Esophagus squamous epithelium (tissue), 5 donors: Measurements from ENCODE around the gene CIAO2B. TPM values are rescaled to one million over a fixed set of nuclear protein-coding genes. Genes with fewer than 3 reads are reported as not detected.

Experiments
- DNase-seq: peaks from one replicate; lab custom pipeline; 2025; lab: John Stamatoyannopoulos, UW
- H3K27ac ChIP-seq, 4 donors: fragments of 200-600 bp; sonication (generic); one replicate each; pipeline ENCODE4 v1.5.1; 2016 to 2019; ENCODE audit warnings: mild to moderate bottlenecking in 1 of 4
- H3K27me3 ChIP-seq, 4 donors: fragments of 200-600 bp; sonication (generic); 1 replicate in 3 of 4; 2 replicates in 1 of 4; pipeline versions ENCODE4 v1.5.1 to v1.6.0; 2017 to 2021; ENCODE audit warnings: antibody characterized with exemption in 1 of 4
- H3K36me3 ChIP-seq, 3 donors: fragments of 200-600 bp; sonication (generic); one replicate each; pipeline ENCODE4 v1.5.1; 2016 to 2019
- H3K4me1 ChIP-seq, 3 donors: fragments of 200-600 bp; sonication (generic); one replicate each; pipeline ENCODE4 v1.5.1; 2017 to 2019
- H3K4me3 ChIP-seq, 4 donors: fragments of 200-600 bp; sonication (generic); 1 replicate in 3 of 4; 2 replicates in 1 of 4; pipeline ENCODE4 v1.5.1; 2016 to 2019; ENCODE audit warnings: mild to moderate bottlenecking in 2 of 4, moderate library complexity in 1 of 4
- H3K9me3 ChIP-seq, 3 donors: fragments of 200-600 bp; sonication (generic); one replicate each; pipeline ENCODE4 v1.5.1; 2016 to 2019
- CTCF ChIP-seq, 6 experiments: fragments of 450-650 bp in 4 of 6; fragments of 200-600 bp in 2 of 6; sonication (generic) in 2 of 6; IDR thresholded peaks; one replicate each; pipeline ENCODE4 v1.5.1; 2016 to 2019; ENCODE audit warnings: antibody characterized with exemption in 6 of 6, mild to moderate bottlenecking in 4 of 6, moderate library complexity in 4 of 6
- POLR2A ChIP-seq, 4 donors: fragments of 450-650 bp; IDR thresholded peaks; one replicate each; pipeline ENCODE4 v1.6.1; 2017; ENCODE audit warnings: antibody characterized with exemption in 4 of 4, mild to moderate bottlenecking in 4 of 4, moderate library complexity in 3 of 4
- WGBS, 2 donors: methylation state at CpG; one replicate each; pipeline ENCODE4 v1.1.5; 2018; 5-methylcytosine and 5-hydroxymethylcytosine counted together
- intact Hi-C: fragments of 100-400 bp; cut with DNase I; formaldehyde crosslinking; loops from one replicate; pipeline ENCODE4 v1.15.0; 2022
- total RNA-seq, 4 donors: library from RNA; depleted of rRNA; stranded (reverse); fragments of >200 nt; gene quantifications; one replicate each; pipeline ENCODE4 v1.1.0, GENCODE V29; 2016
- donor health status: DM: yes; HTN: yes; CAD: no.

Gene CIAO2B
- total RNA-seq, 4 donors from 2014 or later, result 112 to 153 (median 126) TPM

- H3K27me3 ChIP-seq, result peaks cover 0 to 35% (median 0%) of the 10 kb centered on the region in 4 donors
- H3K4me1 ChIP-seq, result peaks cover 40 to 99% (median 53%) of the 10 kb centered on the region in 3 donors
- intact Hi-C loops, result no loop called here
- peak overlapping the region; percentile 81 to 90 (median 85) for H3K27ac ChIP-seq
- no peaks in the 10 kb centered on the region for H3K9me3 ChIP-seq
- DNase-seq, result no peak
- peaks cover 0 to 30% (median 0%) of the 10 kb centered on the region in 3 donors for H3K36me3 ChIP-seq
- H3K4me3 ChIP-seq, result peak overlapping the region; percentile 50 to 73 (median 61)
- TF ChIP-seq CTCF (IDR thresholded peaks at IDR 0.05), result peak; percentile 18 to 75 (median 52)
- no peak for TF ChIP-seq POLR2A (IDR thresholded peaks at IDR 0.05)
- WGBS, 2 donors, result 15 to 19% methylated on average over 18 to 25 of the region's 72 CpGs
Observed at GRCh38 chr16:66924527-66925321, 9.5 kb downstream of the CIAO2B start.

GRCh38 chr16:66923866-66924265 lies 10.3 kb downstream of the CIAO2B start:
- peak overlapping the region; percentile 50 to 73 (median 61) for H3K4me3 ChIP-seq

GRCh38 chr16:66923247-66923731 lies 10.9 kb downstream of the CIAO2B start:
- H3K27ac ChIP-seq, result peak overlapping the region; percentile 81 to 90 (median 85)
- peak overlapping the region; percentile 50 to 73 (median 61) for H3K4me3 ChIP-seq
- no peak for DNase-seq
- TF ChIP-seq CTCF (IDR thresholded peaks at IDR 0.05) (no peak), POLR2A (IDR thresholded peaks at IDR 0.05) (no peak)
- H3K27me3 ChIP-seq, result peaks cover 0 to 35% (median 0%) of the 10 kb centered on the region in 4 donors
- H3K36me3 ChIP-seq, result peaks cover 0 to 30% (median 0%) of the 10 kb centered on the region in 3 donors
- no peaks in the 10 kb centered on the region for H3K9me3 ChIP-seq
- peaks cover 46 to 96% (median 49%) of the 10 kb centered on the region in 3 donors for H3K4me1 ChIP-seq
- 17 to 49% methylated on average over 2 to 17 of the region's 18 CpGs for WGBS, 2 donors
- intact Hi-C loops, result no loop called here

More at GRCh38 chr16:66923866-66924265, 10.3 kb downstream of the CIAO2B start:
- H3K27me3 ChIP-seq, result peaks cover 0 to 35% (median 0%) of the 10 kb centered on the region in 4 donors
- DNase-seq, result no peak
- peaks cover 0 to 30% (median 0%) of the 10 kb centered on the region in 3 donors for H3K36me3 ChIP-seq
- intact Hi-C loops, result no loop called here
- peak overlapping the region; percentile 81 to 90 (median 85) for H3K27ac ChIP-seq
- H3K4me1 ChIP-seq, result peaks cover 46 to 99% (median 50%) of the 10 kb centered on the region in 3 donors
- H3K9me3 ChIP-seq, result no peaks in the 10 kb centered on the region
- no peak for TF ChIP-seq POLR2A (IDR thresholded peaks at IDR 0.05)
- no peak for TF ChIP-seq CTCF (IDR thresholded peaks at IDR 0.05)
- 32 to 34% methylated on average over 3 of the region's 3 CpGs for WGBS, 2 donors

GRCh38 chr16:66921729-66922450 lies 12.3 kb downstream of the CIAO2B start:
- peaks cover 0 to 35% (median 0%) of the 10 kb centered on the region in 4 donors for H3K27me3 ChIP-seq
- peaks cover 44 to 82% (median 46%) of the 10 kb centered on the region in 3 donors for H3K4me1 ChIP-seq
- WGBS, 2 donors, result 77 to 84% methylated on average over 19 to 25 of the region's 42 CpGs
- H3K36me3 ChIP-seq, result peaks cover 0 to 30% (median 0%) of the 10 kb centered on the region in 3 donors
- intact Hi-C loops, result no loop called here
- H3K9me3 ChIP-seq, result no peaks in the 10 kb centered on the region
- H3K4me3 ChIP-seq, result peak overlapping the region in 2 of 4 donors; percentile 34 to 68
- no peak for DNase-seq
- peak overlapping the region; percentile 38 to 87 (median 69) for H3K27ac ChIP-seq
- no peak for TF ChIP-seq POLR2A (IDR thresholded peaks at IDR 0.05)

GRCh38 chr16:66920924-66921680 lies 13.1 kb downstream of the CIAO2B start:
- Histone ChIP-seq H3K9me3 (no peaks in the 10 kb centered on the region), H3K36me3 (peaks cover 0 to 30% (median 0%) of the 10 kb centered on the region in 3 donors), H3K27me3 (peaks cover 0 to 35% (median 0%) of the 10 kb centered on the region in 4 donors), H3K27ac (peak overlapping the region; percentile 38 to 87 (median 69)), H3K4me1 (peaks cover 43 to 74% (median 44%) of the 10 kb centered on the region in 3 donors), H3K4me3 (peak overlapping the region in 2 of 4 donors; percentile 34 to 68)
- TF ChIP-seq CTCF (IDR thresholded peaks at IDR 0.05) (no peak), POLR2A (IDR thresholded peaks at IDR 0.05) (no peak)
- WGBS, 2 donors, result 74 to 80% methylated on average over 4 of the region's 9 CpGs
- intact Hi-C loops, result no loop called here
- DNase-seq, result no peak
